Measurements from ENCODE around the gene GHR.

DNA sequence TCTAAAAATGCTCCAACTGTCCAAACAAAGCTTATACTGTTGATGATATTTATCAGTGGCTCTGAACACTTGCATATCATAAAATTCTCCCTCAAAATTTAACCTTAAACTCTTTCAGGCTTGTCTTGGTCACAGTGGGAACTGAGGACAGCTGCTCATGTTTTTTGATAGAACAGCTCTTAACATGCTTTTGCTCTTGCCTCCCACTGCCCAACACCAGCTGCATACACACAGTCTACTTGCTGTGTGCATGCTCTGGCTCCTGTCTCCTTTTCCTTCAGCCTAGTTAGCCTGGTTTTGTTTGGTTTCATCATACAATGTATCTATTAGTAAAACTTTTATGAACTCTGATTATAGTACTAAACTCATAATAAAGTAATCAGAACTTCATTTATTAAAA lies 64.6 kb downstream of the GHR start:
- TF ChIP-seq MYC (IDR thresholded peaks at IDR 0.05; ENCODE audit: low read depth, low read length) (no peak), POLR2A (IDR thresholded peaks at IDR 0.05; ENCODE audit: extremely low read depth, insufficient read length) (no peak)
- TF ChIP-seq, protein P1, sequence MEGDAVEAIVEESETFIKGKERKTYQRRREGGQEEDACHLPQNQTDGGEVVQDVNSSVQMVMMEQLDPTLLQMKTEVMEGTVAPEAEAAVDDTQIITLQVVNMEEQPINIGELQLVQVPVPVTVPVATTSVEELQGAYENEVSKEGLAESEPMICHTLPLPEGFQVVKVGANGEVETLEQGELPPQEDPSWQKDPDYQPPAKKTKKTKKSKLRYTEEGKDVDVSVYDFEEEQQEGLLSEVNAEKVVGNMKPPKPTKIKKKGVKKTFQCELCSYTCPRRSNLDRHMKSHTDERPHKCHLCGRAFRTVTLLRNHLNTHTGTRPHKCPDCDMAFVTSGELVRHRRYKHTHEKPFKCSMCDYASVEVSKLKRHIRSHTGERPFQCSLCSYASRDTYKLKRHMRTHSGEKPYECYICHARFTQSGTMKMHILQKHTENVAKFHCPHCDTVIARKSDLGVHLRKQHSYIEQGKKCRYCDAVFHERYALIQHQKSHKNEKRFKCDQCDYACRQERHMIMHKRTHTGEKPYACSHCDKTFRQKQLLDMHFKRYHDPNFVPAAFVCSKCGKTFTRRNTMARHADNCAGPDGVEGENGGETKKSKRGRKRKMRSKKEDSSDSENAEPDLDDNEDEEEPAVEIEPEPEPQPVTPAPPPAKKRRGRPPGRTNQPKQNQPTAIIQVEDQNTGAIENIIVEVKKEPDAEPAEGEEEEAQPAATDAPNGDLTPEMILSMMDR (IDR thresholded peaks at IDR 0.05; ENCODE audit: low read depth, low read length) = no peak
- TF ChIP-seq, protein P2, sequence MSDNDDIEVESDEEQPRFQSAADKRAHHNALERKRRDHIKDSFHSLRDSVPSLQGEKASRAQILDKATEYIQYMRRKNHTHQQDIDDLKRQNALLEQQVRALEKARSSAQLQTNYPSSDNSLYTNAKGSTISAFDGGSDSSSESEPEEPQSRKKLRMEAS (IDR thresholded peaks at IDR 0.05; ENCODE audit: low read depth, low read length) = no peak

All from NB4 (cell line).